HG02623 (cell line): Measurements from ENCODE around the gene IRF7.
"Not testable (repeated sequence)": the region's sequence is repeated elsewhere in the genome, so short reads cannot be mapped to it uniquely, and the experiment has no call there.

Experiments
- ATAC-seq: cut with Tn5 transposase; IDR thresholded peaks from one replicate; pipeline ENCODE4 v1.9.1; 2021; ENCODE audit warnings: moderate library complexity; ENCODE audit not compliant: unreplicated experiment

The IRF7 gene

GRCh38 chr11:586376-587316 is 29.1 kb downstream of the IRF7 start:
- ATAC-seq: no peak

DNA sequence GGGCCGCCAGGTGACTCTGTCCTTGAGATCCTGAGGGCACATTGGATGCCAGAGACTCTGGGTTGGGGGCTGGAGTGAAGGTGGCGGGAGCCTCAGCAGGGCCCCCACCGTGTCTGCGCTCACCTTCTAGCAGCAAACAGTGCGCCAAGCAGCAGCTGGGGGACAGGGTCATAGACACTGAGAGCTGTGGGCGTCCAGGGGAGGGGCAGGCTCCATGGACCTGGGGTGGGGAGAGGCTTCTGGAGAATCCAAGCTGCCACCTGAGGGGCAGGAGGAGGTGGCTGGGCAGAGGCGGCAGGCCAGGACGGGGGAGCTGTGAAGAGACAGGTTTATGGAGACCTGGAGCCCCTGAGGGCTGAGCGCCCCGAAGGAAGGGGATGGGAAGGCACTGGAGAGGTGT is 31.5 kb downstream of the IRF7 start:
- no peak for ATAC-seq

GRCh38 chr11:581752-582151 is 34.0 kb downstream of the IRF7 start:
- no peak for ATAC-seq

- no peak for ATAC-seq
Measured at GRCh38 chr11:581342-581741, 34.4 kb downstream of the IRF7 start.

- ATAC-seq: no peak
Measured at GRCh38 chr11:579830-580601, 35.7 kb downstream of the IRF7 start.

GRCh38 chr11:578276-579035 is 37.3 kb downstream of the IRF7 start:
- no peak for ATAC-seq

GRCh38 chr11:577611-577894 is 38.2 kb downstream of the IRF7 start:
- no peak for ATAC-seq

GRCh38 chr11:576811-577610 is 38.7 kb downstream of the IRF7 start:
- no peak for ATAC-seq

GRCh38 chr11:575996-576768 is 39.6 kb downstream of the IRF7 start, which contains the start of gene PHRF1:
Gene PHRF1 (plus strand): TSS chr11:576470. CDS start chr11:581513, 5,043 bp downstream.
- peak; percentile 72 for ATAC-seq

GRCh38 chr11:575313-575995 is 40.3 kb downstream of the IRF7 start:
- peak; percentile 29 for ATAC-seq

DNA sequence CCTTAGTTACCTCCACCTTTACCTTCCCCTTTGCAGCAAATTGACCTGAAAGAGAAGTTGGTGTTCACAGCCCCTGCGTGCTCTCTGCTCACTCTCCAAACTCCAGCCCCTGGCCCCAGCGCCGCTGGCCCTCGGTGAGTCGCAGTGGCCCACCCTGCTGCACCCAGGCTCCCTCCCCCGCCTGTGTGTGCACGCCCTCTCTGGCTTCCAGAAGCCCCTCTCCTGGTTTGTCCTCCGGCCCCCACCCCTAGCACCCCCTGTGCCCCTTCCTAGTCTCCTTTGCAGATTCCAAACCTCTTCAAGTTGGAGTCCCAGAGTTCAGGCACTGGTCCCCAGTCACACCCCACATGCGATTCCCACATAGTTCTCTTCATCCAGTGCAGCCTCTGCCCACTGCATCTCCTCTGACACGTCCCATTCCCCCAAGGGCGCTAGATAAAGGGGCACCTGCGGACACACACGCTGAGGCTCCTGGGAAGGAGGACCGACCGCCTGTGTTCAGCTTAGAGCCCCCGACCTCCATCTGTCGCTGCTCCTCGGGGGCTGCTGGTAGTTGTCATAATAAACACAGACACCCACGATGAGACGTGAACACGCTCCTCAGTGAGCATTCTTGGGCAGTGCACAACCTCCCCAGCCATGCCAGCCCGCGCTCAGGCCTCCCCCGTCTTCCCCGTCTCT is 41.0 kb downstream of the IRF7 start:
- no peak for ATAC-seq

DNA sequence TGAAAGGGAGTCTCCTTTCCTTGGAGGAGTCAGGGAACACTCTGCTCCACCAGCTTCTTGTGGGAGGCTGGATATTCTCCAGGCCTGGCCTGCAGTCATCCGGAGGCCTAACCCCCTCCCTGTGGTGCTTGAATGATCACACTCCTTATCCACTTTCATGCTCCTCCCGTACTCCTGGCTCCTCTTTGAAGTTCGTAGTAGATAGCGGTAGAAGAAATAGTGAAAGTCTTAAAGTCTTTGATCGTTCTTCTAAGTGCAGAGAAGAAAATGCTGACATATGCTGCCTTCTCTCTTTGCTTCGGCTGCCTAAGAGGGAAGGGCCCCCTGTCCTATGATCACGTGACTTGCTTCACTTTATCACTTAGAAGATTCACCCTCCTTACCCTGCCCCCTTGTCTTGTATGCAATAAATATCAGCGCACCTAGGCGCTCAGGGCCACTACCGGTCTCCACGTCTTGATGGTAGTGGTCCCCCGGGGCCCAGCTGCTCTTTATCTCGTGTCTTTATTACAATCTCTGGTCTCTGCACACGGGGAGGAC is 41.6 kb downstream of the IRF7 start:
- not testable (repeated sequence) for ATAC-seq

- ATAC-seq: no peak
Measured at GRCh38 chr11:573146-573759, 42.5 kb downstream of the IRF7 start.

DNA sequence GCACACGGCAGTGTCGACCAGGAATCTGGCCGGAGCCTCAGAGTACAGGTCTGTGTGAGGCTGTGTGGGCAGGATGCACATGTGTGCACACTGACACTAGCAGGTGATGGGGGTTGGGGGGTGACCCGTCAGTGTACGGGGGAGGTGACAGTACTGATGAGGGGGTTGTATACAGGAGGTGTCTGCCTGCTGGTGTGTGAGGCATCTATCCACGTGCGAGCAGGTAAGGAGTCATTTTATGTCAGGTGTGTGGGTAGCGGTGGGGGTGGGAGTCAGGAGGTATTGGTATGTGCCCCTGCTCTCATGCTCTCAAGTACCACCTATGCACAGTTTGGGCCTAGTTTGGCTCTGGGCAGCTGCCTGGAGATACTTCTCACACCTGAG is 44.0 kb downstream of the IRF7 start:
- no peak for ATAC-seq

GRCh38 chr11:569158-569885 is 46.4 kb downstream of the IRF7 start:
- ATAC-seq: no peak

DNA sequence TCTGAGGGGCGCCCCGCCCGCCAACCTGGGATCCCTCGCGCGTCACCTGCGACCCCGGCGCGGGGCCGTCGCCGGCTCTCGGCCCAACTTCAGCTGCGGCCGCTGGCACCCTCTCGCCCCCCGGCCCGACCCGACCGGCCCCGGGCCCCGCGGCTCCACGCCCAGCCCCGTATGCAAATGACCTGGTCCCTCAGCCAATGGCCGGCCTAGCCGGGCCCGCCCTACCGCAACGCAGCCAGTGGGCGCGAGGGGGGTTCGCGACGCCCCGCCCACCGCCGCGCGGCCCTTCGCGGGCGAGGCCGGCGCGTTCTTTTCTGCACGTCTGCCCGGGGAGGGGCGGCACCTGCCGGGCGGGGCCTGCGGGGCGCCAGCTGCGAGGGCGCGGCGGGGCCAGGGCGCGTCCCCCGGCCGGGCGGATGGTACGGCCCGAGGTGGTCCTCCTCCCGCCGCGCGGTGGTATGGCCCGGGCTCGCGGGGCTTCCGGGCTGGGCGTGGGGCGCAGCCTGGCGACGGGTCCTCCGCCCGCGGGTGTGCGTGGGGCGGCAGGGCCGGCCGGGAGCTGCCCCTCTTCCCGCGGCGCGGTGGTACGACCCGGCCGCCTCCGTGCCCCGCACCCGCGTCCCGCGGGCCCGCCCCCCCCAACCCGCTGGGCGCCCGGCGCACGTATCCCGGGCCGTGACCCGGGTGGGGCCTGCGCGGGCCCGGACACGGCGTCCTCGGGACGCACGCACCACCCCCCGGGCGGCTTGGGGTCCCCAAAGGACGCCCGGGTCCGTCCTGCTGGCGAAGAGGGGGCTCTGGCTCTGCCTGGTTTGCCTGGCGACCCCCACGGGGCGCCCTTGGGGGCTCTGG is 47.2 kb downstream of the IRF7 start:
- peak; percentile 83 for ATAC-seq
